ENCODE measurements around the gene MNAT1. TPM values are rescaled to one million over a fixed set of nuclear protein-coding genes. Genes with fewer than 3 reads are reported as not detected.
"Not testable (repeated sequence)": the region's sequence is repeated elsewhere in the genome, so short reads cannot be mapped to it uniquely, and the experiment has no call there.

The MNAT1 gene
- total RNA-seq, 2 experiments from 2014 or later, result 35.3 to 38.5 TPM

DNA sequence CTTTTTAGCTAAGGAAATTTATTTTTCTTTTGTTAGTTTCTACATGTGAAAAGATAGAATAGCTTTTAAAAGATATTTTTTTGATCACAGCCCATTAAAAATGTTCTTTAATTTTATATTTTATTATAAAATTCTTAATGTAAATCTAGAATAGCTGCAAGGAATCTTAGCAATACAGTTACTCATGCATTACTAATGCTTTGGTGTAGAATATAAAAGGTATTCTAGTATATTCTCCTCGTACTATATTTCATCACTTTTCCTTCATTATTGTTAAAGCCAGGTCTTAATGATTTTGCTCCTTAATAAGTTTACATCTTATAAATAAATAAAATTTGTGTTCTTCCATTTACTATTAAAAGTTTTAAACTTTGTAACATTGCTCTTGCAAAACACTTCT, 82.6 kb downstream of the MNAT1 start:
- POLR2A ChIA-PET, result no interaction called here
- Mint-ChIP-seq H3K27ac (no peak overlapping the region), H3K36me3 (peaks cover 12% of the 10 kb centered on the region), H3K4me3 (no peak overlapping the region), H3K4me1 (ENCODE audit: low read depth) (no peaks in the 10 kb centered on the region), H3K9me3 (no peaks in the 10 kb centered on the region), H3K27me3 (no peaks in the 10 kb centered on the region)
- intact Hi-C loops (cut with micrococcal nuclease), result no loop called here
- no peak for DNase-seq
- CTCF ChIA-PET, result no interaction called here

DNA sequence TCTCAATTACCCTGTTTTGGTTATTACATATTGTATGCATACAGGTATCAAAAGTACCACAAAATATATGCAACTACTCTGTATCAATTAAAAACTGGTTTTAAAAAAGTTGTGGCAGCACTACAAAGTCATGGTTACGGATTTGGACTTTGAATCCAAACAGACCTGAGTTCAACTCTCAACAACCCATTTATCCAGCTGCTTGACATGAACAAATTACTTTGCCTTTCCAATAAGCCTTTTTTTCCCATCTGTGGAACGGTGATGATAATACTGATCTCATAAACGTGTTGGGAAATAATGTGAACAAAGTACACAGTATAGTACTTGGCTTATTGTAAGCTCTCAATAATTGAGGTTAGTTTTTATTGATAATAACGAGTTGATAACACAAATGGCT, 85.0 kb downstream of the MNAT1 start:
- ChIA-PET POLR2A (no interaction called here), CTCF (no interaction called here)
- Mint-ChIP-seq H3K4me1 (ENCODE audit: low read depth) (no peaks in the 10 kb centered on the region), H3K36me3 (peaks cover 3% of the 10 kb centered on the region), H3K9me3 (no peaks in the 10 kb centered on the region), H3K27me3 (no peaks in the 10 kb centered on the region), H3K4me3 (no peak overlapping the region), H3K27ac (no peak overlapping the region)
- no peak for DNase-seq
- intact Hi-C loops (cut with micrococcal nuclease), result no loop called here

DNA sequence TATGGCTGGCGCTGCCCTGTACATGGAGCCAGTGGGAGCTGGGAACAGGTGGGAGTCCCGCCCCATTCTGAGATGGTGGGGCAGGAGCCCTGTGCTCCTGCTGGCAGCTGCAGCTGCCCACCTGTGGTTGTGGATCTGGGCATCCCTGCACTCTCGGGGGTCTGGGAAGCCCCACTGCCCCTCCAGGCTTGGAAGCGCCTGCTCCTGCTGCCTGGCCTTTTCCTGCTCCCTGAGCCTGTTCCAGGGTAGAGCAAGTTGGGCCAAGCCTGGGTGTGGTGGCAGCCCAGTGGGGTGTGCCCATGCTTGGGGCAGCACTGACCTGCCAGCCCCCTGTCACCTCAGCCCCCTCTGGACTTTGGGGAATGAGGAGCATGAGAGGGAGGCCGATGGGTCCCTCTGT, 104.0 kb downstream of the MNAT1 start:
- intact Hi-C loops (cut with micrococcal nuclease), result no loop called here
- no peak for DNase-seq
- Mint-ChIP-seq H3K36me3 (peaks cover 48% of the 10 kb centered on the region), H3K9me3 (peaks cover 15% of the 10 kb centered on the region), H3K4me3 (no peak overlapping the region), H3K4me1 (ENCODE audit: low read depth) (no peaks in the 10 kb centered on the region), H3K27me3 (no peaks in the 10 kb centered on the region), H3K27ac (no peak overlapping the region)
- CTCF ChIA-PET, result no interaction called here
- POLR2A ChIA-PET, result no interaction called here

DNA sequence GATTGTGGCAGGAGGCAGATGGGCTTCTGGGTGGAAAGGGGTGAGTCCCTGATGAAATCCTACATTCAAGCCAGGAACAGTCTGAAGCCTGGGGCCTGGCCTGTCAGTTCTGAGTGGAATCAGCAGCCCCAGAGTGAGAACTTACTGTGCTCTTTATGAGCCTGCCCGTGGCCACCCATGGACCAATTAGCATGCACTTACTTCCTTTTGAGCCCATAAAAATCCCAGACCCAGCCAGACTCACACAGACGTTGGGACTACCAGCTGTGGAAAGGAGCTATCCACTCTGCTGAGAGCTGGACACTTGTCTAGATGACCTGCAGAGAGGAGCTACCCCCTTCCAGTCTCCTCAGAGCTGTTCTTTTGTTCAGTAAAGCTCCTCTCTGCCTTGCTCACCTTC, 104.5 kb downstream of the MNAT1 start:
- Mint-ChIP-seq H3K4me3 (no peak overlapping the region), H3K27ac (no peak overlapping the region), H3K27me3 (no peaks in the 10 kb centered on the region), H3K36me3 (peaks cover 43% of the 10 kb centered on the region), H3K4me1 (ENCODE audit: low read depth) (no peaks in the 10 kb centered on the region), H3K9me3 (peaks cover 15% of the 10 kb centered on the region)
- DNase-seq, result no peak
- intact Hi-C loops (cut with micrococcal nuclease), result no loop called here
- ChIA-PET POLR2A (no interaction called here), CTCF (no interaction called here)

DNA sequence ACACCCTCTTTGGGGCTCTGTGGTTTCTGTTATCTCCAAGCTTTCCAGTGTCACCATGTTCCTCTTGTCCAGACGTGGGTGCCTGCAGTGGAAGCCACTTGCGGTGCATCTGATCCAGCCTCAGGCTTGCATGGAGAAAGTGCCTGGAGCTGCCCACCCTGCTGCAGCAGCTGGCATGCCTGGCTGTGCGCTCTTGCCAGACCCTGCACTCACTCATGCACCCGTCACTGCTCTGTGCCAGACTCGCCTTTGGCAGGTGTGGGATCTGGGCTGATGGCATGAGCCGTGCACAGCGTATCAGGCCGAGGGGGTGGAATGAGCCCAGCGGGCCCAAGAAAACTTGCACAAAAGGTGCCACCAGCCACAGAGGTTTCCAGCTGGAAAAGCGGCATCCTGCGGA, 105.1 kb downstream of the MNAT1 start:
- peaks cover 41% of the 10 kb centered on the region for H3K36me3 Mint-ChIP-seq
- no peak overlapping the region for H3K4me3 Mint-ChIP-seq
- H3K4me1 Mint-ChIP-seq (ENCODE audit: low read depth), result no peaks in the 10 kb centered on the region
- ChIA-PET POLR2A (no interaction called here), CTCF (no interaction called here)
- intact Hi-C loops (cut with micrococcal nuclease), result no loop called here
- H3K27ac Mint-ChIP-seq, result no peak overlapping the region
- H3K9me3 Mint-ChIP-seq, result peaks cover 15% of the 10 kb centered on the region
- H3K27me3 Mint-ChIP-seq, result no peaks in the 10 kb centered on the region
- DNase-seq, result no peak

DNA sequence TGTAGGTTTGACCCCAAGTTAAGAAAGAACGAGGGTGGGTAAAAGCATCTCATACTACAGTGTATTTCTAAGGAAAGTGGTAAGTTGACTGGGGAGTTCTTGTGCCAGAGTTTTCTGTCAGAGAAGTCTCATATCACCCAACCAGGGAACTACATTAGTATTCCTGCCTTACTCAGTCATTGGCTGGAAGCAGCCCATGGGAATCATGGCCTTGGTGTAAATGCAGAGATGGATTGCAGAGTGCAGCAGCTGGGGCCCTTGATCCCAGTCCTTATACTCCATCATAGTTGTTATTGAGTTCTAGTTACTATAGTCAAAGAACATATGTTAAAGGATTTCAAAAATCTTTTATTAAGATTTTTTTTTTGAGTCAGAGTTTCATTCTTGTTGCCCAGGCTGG, 105.8 kb downstream of the MNAT1 start:
- H3K27me3 Mint-ChIP-seq, result no peaks in the 10 kb centered on the region

DNA sequence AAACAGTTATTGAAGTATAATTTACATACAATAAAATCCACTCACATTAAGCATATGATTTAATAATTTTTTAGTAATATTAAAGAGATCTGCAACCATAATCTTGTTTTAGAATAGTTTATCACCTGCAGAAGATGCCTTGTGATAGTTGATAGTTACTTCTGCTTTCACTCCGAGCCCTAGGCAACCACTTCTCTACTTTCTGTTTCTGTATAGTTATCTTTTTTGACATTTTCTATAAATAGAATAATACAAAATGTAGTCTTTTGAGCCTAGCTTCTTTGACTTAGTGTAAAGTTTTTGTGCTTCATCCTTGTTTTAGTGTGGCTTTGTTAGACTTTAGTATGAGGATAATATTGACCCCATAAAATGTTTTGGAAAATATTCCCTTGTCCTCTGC, 111.0 kb downstream of the MNAT1 start:
- no peak overlapping the region for H3K4me3 Mint-ChIP-seq
- no peak for DNase-seq
- ChIA-PET CTCF (no interaction called here), POLR2A (no interaction called here)
- H3K27ac Mint-ChIP-seq, result no peak overlapping the region
- H3K9me3 Mint-ChIP-seq, result peaks cover 21% of the 10 kb centered on the region
- no peaks in the 10 kb centered on the region for H3K27me3 Mint-ChIP-seq
- intact Hi-C loops (cut with micrococcal nuclease), result no loop called here
- H3K36me3 Mint-ChIP-seq, result peaks cover 25% of the 10 kb centered on the region
- no peaks in the 10 kb centered on the region for H3K4me1 Mint-ChIP-seq (ENCODE audit: low read depth)

More for the DNA sequence above, 105.8 kb downstream of the MNAT1 start:
- intact Hi-C loops (cut with micrococcal nuclease), result no loop called here
- ChIA-PET POLR2A (no interaction called here), CTCF (no interaction called here)
- peaks cover 10% of the 10 kb centered on the region for H3K9me3 Mint-ChIP-seq
- H3K4me3 Mint-ChIP-seq, result no peak overlapping the region
- H3K36me3 Mint-ChIP-seq, result peaks cover 38% of the 10 kb centered on the region
- H3K4me1 Mint-ChIP-seq (ENCODE audit: low read depth), result no peaks in the 10 kb centered on the region
- no peak for DNase-seq
- no peak overlapping the region for H3K27ac Mint-ChIP-seq

DNA sequence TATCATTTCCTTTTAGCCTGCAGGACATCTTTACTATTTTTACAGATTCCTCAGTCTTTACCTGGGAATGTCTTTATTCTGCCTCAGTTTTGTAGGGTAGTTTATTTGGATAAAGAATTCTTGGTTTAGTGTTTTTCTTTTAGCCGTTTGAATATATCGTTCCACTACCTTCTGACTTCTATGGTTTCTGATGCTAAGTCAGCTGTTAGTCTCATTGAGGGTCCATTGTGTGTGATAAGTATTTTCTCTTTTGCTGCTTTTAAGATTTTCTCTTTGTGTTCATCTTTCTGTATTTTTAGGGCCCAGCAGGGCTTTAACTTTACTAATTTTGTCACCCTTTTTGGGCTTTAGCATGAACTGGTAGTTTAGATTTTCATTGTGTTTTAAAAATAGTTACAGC, 113.5 kb downstream of the MNAT1 start:
- CTCF ChIA-PET, result no interaction called here
- no peaks in the 10 kb centered on the region for H3K27me3 Mint-ChIP-seq
- H3K9me3 Mint-ChIP-seq, result peaks cover 28% of the 10 kb centered on the region
- H3K4me1 Mint-ChIP-seq (ENCODE audit: low read depth), result no peaks in the 10 kb centered on the region
- no peak for DNase-seq
- H3K36me3 Mint-ChIP-seq, result peaks cover 41% of the 10 kb centered on the region
- H3K4me3 Mint-ChIP-seq, result no peak overlapping the region
- intact Hi-C loops (cut with micrococcal nuclease), result no loop called here
- POLR2A ChIA-PET, result no interaction called here
- H3K27ac Mint-ChIP-seq, result no peak overlapping the region

DNA sequence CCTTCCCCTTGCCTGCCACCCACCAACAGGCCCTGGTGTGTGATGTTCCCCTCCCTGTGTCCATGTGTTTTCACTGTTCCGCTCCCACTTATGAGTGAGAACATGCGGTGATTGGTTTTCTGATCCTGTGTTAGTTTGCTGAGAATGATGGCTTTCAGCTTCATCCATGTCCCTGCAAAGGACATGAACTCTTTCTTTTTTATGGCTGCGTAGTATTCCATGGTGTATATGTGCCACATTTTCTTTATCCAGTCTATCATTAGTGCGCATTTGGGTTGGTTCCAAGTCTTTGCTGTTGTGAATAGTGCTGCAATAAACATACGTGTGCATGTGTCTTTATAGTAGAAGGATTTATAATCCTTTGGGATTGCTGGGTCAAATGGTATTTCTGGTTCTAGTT, 117.1 kb downstream of the MNAT1 start:
- Mint-ChIP-seq H3K36me3 (peaks cover 62% of the 10 kb centered on the region), H3K4me1 (ENCODE audit: low read depth) (peaks cover 10% of the 10 kb centered on the region), H3K9me3 (peaks cover 32% of the 10 kb centered on the region)
- H3K27me3 Mint-ChIP-seq; POLR2A ChIA-PET; DNase-seq; CTCF ChIA-PET; H3K27ac Mint-ChIP-seq; H3K4me3 Mint-ChIP-seq; intact Hi-C loops (cut with micrococcal nuclease): not testable (repeated sequence)

DNA sequence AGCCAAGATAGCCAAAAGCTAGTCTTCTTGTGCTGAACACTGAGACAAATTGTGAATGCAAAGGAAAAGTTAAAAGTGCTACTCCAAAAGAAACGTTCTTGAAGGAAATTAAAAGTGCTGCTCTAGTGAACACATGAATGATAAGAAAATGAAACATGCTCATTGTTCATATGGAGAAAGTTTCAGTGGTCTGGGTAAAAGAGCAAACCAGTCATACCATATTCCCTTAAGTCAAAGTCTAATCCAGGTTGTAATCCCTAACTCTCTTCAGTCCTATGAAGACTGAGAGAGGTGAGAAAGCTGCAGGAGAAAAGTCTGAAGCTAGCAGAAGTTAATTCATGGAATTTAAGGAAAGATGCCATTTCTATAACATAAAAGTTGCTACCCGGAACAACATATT, 121.5 kb downstream of the MNAT1 start:
- ChIA-PET POLR2A (no interaction called here), CTCF (interaction anchor here (0.6 kb wide), 1 partner anchor 11 kb away, joined by 3 read pairs; no protein-coding TSS in a partner anchor)
- DNase-seq, result no peak
- Mint-ChIP-seq H3K4me1 (ENCODE audit: low read depth) (peaks cover 22% of the 10 kb centered on the region), H3K36me3 (peaks cover 59% of the 10 kb centered on the region), H3K9me3 (peaks cover 19% of the 10 kb centered on the region), H3K4me3 (no peak overlapping the region), H3K27me3 (no peaks in the 10 kb centered on the region), H3K27ac (no peak overlapping the region)
- intact Hi-C loops (cut with micrococcal nuclease), result loop anchor here (2.0 to 5.0 kb wide), 2 partner anchors 91 to 101 kb away; no protein-coding TSS in a partner anchor

DNA sequence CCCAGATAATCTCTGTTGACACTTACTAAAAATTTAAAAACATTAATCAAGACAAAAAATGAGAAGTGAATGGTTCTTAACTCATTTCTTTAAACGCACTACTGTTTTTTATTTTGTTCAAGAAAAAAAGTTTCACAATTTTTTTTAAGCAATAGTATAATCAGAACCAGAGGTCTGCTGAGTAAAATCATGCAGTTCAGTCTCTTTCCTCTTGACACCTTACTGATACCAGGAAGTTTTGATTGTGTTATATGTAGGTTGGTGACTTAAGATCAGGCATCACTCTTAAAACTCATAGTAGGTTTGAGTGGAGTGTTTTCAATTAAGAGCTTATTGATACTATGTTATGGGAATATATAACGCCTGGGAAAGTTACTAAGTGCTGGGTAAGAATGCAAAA, 125.0 kb downstream of the MNAT1 start:
- H3K9me3 Mint-ChIP-seq, result peaks cover 11% of the 10 kb centered on the region
- no peak overlapping the region for H3K27ac Mint-ChIP-seq
- peaks cover 32% of the 10 kb centered on the region for H3K36me3 Mint-ChIP-seq
- peaks cover 22% of the 10 kb centered on the region for H3K4me1 Mint-ChIP-seq (ENCODE audit: low read depth)
- intact Hi-C loops (cut with micrococcal nuclease), result loop anchor here (1.0 to 5.0 kb wide), 4 partner anchors 88 to 319 kb away; no protein-coding TSS in a partner anchor
- no peaks in the 10 kb centered on the region for H3K27me3 Mint-ChIP-seq
- ChIA-PET POLR2A (no interaction called here), CTCF (no interaction called here)
- no peak overlapping the region for H3K4me3 Mint-ChIP-seq
- no peak for DNase-seq

DNA sequence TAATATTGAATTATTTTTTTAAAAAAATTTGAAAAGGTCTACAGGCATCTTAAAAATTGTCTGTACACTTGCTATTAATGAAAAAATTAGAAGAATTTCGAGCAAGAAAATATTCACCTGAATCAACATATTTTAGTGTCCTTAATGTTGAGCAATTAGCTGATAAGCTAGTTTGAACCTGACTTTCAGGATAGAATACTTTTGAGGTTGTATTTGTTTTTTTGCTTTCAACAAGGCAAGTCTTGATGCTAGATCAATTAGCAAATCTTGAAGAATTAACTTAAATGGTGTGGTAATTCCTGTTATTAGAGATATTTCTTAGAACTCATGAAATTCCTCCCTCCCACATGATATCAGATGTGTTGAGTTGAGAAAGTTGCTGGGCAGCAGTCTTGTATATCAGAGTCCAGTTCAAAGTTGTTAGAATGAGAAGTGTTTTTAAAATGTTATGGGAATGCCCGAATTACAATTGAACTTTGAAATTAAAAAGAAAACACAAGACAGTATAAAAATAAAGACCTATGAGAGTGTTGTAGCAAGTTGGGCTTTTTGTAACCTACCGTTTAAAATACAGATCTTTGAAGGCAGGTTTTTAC, 127.1 kb downstream of the MNAT1 start:
- H3K4me1 Mint-ChIP-seq (ENCODE audit: low read depth), result peaks cover 12% of the 10 kb centered on the region
- H3K4me3 Mint-ChIP-seq, result no peak overlapping the region
- intact Hi-C loops (cut with micrococcal nuclease), result no loop called here
- DNase-seq, result no peak
- ChIA-PET CTCF (no interaction called here), POLR2A (no interaction called here)
- no peaks in the 10 kb centered on the region for H3K27me3 Mint-ChIP-seq
- H3K36me3 Mint-ChIP-seq, result peaks cover 20% of the 10 kb centered on the region
- no peak overlapping the region for H3K27ac Mint-ChIP-seq
- H3K9me3 Mint-ChIP-seq, result peaks cover 8% of the 10 kb centered on the region

DNA sequence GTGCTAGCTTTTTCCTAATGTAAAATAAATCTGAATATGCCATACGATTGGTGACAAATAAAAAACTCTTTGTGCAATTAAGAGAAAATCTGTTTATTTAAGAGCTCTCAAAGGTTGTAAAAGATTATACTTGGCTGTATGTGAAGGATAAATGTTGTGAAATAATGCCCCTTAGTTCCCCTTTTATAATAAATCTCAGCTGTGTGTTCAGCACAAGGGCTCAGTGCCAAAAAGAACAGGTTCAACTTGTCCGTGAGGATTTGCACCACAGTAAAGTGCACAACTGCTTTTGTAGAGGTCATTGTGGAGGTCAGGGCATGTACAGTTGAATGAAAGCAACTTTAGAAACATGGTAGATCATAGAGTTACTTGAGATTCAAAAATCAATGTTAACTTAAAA, 127.7 kb downstream of the MNAT1 start:
- DNase-seq, result no peak
- Mint-ChIP-seq H3K27me3 (no peaks in the 10 kb centered on the region), H3K27ac (no peak overlapping the region), H3K9me3 (peaks cover 4% of the 10 kb centered on the region), H3K36me3 (peaks cover 15% of the 10 kb centered on the region), H3K4me3 (no peak overlapping the region), H3K4me1 (ENCODE audit: low read depth) (peaks cover 15% of the 10 kb centered on the region)
- intact Hi-C loops (cut with micrococcal nuclease), result no loop called here
- POLR2A ChIA-PET, result no interaction called here
- CTCF ChIA-PET, result no interaction called here

All from activated CD4-positive, alpha-beta memory T cell treated with anti-CD3 and anti-CD28 coated beads for 36 hours (primary cell).